GM19452 (cell line): Measurements from ENCODE around the gene NOB1.
"Not testable (repeated sequence)": the region's sequence is repeated elsewhere in the genome, so short reads cannot be mapped to it uniquely, and the experiment has no call there.

Source experiments
- ATAC-seq: cut with Tn5 transposase; IDR thresholded peaks from one replicate; pipeline ENCODE4 v1.9.1; 2021; ENCODE audit not compliant: unreplicated experiment

Gene NOB1

GRCh38 chr16:69754469-69755310 is at the start of gene NOB1:
TSS of gene NOB1 (minus strand) at chr16:69754926. CDS start at chr16:69754910, 16 bp downstream.
- peak; percentile 93 for ATAC-seq

GRCh38 chr16:69804297-69804696 is 49.6 kb upstream of the NOB1 start:
- ATAC-seq = no peak

- ATAC-seq = no peak
These were observed 44.9 kb upstream of the NOB1 start for GRCh38 chr16:69799611-69800031.

DNA sequence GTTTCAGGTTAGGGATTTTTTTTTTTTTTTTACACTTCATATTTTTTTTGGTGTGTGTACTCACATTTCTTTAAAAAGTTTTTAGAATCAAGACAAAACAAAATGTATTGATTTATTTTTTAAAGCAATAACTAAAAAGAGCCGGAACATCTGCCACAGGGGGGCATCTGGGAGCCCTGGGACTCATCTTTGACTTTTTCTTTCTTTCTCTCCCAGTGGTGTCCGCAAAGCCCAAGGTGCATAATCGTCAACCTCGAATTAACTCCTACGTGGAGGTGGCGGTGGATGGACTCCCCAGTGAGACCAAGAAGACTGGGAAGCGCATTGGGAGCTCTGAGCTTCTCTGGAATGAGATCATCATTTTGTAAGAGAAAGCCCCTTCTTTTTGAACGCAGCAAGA is 43.7 kb upstream of the NOB1 start:
- no peak for ATAC-seq

DNA sequence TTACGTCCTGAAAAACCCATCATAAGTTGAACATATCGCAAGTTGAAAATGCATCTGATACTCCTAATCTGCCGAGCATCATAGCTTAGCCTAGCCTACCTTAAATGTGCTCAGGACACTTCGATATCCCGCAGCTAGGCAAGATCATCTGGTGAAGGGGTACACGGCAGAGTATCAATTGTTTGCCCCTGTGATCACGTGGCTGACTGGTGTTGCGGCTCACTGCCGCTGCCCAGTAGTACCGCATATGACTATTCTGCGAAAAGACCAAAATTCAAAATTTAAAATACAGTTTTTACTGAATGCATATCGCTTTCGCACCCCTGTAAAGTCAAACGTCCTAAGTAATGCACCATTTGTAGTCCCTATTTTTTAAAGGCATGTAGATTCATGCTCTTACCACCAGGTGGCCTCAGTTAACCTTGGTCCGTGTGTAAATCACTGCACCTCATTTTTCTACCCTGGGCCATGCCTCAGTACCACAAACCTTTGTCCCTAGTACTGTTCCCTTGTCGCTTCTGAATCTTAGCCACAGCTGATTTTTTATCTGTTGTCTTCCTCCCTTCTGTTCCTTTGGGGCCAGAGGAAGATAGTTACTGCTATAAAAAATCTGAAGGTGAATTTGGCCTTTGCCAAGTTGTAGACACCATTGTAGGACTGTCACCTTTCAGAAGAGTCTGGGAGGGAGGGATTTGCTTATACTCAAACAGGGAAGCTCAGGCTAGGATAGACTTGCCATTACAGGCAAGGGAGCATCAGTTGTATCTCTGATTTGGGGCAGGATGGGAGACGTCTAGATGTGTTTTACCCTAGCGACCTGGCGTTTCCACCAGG is 41.8 kb upstream of the NOB1 start:
- ATAC-seq = no peak

GRCh38 chr16:69794486-69794885 is 39.8 kb upstream of the NOB1 start:
- no peak for ATAC-seq

DNA sequence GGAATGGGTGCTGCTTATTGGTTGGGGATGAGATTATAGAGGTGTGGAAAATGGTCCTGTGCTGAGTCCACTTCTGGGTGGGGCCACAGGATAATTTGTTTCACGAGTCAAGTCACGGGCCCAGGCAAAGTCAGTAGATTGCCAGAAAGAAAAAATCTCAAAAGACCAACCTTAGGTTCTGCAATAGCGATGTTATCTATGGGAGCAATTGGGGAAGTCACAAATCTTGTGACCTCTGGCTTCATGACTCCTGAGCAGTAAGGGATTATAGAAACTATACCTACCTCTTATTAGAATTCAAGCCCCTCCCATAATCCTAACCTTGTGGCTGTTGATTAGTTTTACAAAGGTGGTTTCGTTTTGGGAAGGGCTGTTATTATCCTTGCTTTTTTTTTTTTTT is 38.8 kb upstream of the NOB1 start:
- ATAC-seq = no peak

- not testable (repeated sequence) for ATAC-seq
These were observed 36.7 kb upstream of the NOB1 start for GRCh38 chr16:69791391-69791847.

GRCh38 chr16:69787883-69788282 is 33.2 kb upstream of the NOB1 start:
- ATAC-seq = no peak

GRCh38 chr16:69784586-69784985 is 29.9 kb upstream of the NOB1 start:
- no peak for ATAC-seq

- no peak for ATAC-seq
These were observed 26.4 kb upstream of the NOB1 start for GRCh38 chr16:69781118-69781517.

DNA sequence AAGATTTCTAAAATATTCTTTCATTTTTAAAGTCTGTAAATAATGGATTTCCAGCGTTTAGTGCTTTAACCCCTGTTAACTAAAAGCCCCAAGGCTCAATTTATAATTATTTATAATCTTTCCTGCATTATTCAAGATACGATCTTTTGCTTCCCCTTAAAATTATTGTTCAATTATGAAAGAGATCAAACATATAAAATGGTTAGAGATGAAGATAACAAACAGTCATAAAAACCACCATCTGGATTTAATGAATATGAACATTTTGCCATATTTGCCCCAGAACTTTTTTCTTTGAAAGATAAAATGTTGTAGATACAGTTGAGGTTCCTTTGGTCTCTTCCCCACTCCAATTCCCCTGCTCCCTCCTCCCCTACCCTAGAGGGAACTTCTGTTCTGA is 25.0 kb upstream of the NOB1 start:
- no peak for ATAC-seq

- no peak for ATAC-seq
These were observed 20.8 kb upstream of the NOB1 start for GRCh38 chr16:69775563-69775962.

GRCh38 chr16:69773260-69773947 is 18.7 kb upstream of the NOB1 start:
- no peak for ATAC-seq

GRCh38 chr16:69771651-69771967 is 16.9 kb upstream of the NOB1 start:
- ATAC-seq = no peak

DNA sequence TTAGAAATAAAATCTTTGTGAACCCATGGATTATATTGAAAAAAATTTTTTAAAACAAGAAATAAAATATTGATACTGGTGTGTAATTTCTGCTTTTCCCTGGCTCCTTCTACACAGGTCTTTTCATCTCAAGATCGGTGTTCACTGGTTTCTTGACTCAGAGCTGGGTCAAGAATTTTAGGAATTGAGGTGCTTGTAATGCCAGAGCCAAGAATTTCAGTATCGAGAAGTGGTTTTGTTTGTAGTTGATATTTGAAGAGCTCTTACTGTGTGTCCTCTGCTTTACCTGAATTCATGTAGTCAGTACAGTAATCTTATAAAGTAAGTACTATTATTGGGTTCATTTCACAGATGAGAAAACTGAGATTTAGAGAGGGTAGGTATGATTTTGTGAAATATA is 14.7 kb upstream of the NOB1 start:
- ATAC-seq = no peak

DNA sequence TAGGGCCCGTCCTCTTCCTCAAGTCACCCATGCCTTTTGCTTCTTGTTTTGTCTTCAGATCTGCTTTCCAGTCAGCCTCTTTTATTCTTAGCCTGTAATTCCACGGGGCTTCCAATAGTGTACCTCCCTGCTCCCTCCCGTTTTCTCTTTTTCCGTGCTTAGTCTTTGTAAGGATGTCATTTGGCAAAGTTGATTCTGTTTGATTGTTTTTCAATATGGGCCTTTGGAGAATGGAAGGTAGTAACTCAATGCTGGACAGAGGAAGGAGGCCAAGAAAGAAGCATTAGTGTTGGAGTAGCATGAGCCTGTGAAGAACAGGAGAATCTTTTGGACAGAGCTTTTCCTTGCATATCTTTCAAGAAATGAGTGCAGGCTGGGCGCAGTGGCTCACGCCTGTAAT is 13.9 kb upstream of the NOB1 start:
- no peak for ATAC-seq

DNA sequence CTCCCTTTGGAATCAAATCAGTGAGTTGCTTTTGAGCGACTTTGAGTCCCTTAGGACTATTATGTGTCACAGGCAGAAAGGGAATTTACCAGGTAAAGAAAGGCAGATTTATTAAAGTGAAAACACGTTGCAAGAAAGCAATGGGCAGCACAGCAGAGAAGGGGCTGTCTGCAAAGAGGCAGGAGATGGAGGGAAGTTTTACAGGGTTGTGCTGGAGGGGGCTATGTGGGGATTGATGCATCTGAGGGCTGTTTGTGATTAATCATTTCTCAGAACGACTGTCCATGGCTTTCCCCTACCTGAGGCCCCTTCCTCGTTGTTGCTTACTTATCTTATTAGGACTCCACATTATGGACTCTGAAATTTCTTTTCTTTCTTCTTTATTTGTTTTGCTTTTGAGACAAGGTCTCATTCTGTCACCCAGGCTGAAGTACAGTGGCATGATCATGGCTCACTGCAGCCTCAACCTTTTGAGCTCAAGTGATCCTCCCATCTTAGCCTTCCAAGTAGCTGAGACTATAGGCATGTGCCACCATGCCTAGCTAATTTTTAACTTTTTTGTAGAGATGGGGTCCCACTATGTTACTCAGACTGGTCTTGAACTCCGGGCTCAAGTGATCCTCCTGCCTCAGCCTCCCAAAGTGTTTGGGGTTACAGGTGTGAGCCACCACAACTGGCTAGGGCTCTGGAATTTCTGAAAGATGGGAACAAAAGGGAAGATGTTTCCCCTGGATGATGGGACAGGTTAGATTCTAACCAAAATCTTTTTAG is 12.9 kb upstream of the NOB1 start:
- no peak for ATAC-seq

DNA sequence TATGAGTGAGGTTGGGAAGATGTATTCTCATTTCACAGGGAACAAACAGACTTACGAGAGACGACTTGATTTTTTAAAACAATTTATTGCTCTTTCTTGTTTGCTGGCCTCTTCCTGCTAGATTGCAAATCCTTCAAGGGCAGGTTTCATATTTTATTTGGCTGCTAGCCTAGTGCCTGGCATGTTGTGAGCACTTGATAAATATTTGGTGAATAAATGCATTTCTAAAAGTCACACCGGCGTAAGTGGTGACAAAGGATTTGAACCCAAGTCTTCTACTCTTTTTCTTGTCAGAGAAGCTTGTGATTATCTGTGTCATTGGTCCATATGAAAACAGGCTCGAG is 8.8 kb upstream of the NOB1 start:
- no peak for ATAC-seq

GRCh38 chr16:69762814-69763598 is 8.3 kb upstream of the NOB1 start:
- peak; percentile 16 for ATAC-seq
